ENCODE data around the gene C7orf25. TPM values are rescaled to one million over a fixed set of nuclear protein-coding genes. Genes with fewer than 3 reads are reported as not detected.

The C7orf25 gene
- total RNA-seq, 1 donor from 2014 or later, result 3.2 TPM

DNA sequence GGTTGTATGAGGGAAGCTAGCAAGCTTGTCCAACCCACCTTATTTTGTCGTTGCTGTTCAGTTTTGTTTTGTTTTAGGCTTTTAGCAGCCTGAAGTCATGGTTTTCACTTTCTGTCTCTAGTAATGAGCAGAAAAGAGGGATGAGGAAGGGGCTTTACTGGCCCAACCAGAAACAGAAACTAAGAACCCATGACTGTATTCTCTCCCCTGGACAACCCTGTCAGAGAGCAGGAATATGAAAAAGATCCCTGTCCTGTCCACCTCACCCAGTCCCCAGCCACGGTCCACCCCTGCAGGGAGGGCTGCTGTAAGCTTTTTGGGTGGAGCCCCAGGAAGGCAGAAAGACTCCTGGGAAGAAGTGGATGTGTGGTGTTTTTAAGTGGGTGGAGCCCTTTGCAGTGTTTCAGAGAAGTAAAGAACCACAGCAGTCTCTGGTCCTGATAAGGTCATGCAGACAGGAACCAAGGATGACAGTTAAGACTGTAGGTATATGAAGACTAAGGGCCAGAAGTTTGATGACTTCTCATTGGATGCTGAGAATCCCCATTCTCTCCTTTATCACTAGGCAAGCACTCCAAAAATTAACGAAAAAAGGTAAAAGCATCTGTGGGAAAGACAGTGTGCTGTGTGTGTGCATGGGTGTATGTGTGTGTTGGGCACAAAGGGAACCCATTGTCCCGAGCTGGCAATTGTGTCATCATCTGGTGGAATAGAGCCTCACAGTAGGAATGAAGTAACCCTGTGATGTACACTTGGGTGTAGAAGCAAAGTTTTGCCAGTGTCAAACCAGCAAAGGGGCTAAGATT, 34.2 kb upstream of the C7orf25 start:
- Mint-ChIP-seq H3K9me3 (ENCODE audit: low read depth) (peaks cover 3% of the 10 kb centered on the region), H3K27ac (no peak overlapping the region), H3K4me3 (ENCODE audit: low read depth) (no peak overlapping the region), H3K27me3 (no peaks in the 10 kb centered on the region), H3K36me3 (ENCODE audit: insufficient read depth) (no peaks in the 10 kb centered on the region), H3K4me1 (ENCODE audit: low read depth) (no peaks in the 10 kb centered on the region)
- TF ChIP-seq CTCF (IDR thresholded peaks at IDR 0.05; ENCODE audit: unreplicated experiment), result no peak
- no peak for DNase-seq (ENCODE audit: low spot score, unreplicated experiment)

DNA sequence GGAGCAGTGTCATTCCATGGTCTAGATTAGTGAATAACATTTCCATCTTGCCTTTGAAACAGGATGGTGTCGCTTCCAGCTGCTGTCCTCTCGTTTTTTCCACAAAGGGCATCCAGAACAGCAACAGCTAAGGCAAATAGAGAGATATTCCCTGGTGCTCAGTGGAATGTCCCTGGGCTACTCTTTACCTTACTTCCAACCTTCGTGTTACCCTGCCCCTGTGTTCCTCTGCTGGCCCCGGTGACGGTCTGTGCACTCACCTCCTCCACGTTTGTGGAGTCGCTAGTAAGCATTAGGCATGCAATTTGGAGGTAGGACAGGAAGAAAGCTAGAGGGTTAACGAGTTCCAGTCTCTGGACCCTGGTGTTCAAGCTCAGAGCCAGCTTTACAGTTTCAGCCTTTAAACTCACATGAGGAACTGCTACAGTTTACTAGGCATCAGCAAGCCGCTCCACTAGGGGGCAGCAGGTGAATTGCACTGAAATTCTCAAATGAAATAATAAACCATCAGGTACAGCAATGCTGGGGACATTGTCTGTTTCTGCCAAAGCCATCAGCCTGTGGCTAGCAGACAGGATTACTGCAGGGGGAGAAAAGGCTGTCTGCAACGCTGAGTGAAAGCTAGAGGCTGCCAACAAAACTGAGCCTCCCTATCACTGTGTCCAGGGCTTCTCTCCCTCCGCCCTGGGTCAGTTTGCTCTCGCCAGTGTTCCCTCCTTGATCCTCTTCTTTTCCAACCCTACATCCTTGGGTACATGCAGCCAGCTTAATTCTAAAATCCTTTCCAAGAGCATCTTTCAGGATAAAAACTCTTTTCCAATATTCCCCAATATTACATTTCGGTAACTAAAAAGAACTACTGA, 29.3 kb upstream of the C7orf25 start:
- Mint-ChIP-seq H3K4me1 (ENCODE audit: low read depth) (no peaks in the 10 kb centered on the region), H3K27ac (no peak overlapping the region), H3K27me3 (no peaks in the 10 kb centered on the region), H3K4me3 (ENCODE audit: low read depth) (no peak overlapping the region), H3K36me3 (ENCODE audit: insufficient read depth) (peaks cover 6% of the 10 kb centered on the region), H3K9me3 (ENCODE audit: low read depth) (no peaks in the 10 kb centered on the region)
- TF ChIP-seq CTCF (IDR thresholded peaks at IDR 0.05; ENCODE audit: unreplicated experiment), result peak; percentile 94
- peak; percentile 72 for DNase-seq (ENCODE audit: low spot score, unreplicated experiment)

DNA sequence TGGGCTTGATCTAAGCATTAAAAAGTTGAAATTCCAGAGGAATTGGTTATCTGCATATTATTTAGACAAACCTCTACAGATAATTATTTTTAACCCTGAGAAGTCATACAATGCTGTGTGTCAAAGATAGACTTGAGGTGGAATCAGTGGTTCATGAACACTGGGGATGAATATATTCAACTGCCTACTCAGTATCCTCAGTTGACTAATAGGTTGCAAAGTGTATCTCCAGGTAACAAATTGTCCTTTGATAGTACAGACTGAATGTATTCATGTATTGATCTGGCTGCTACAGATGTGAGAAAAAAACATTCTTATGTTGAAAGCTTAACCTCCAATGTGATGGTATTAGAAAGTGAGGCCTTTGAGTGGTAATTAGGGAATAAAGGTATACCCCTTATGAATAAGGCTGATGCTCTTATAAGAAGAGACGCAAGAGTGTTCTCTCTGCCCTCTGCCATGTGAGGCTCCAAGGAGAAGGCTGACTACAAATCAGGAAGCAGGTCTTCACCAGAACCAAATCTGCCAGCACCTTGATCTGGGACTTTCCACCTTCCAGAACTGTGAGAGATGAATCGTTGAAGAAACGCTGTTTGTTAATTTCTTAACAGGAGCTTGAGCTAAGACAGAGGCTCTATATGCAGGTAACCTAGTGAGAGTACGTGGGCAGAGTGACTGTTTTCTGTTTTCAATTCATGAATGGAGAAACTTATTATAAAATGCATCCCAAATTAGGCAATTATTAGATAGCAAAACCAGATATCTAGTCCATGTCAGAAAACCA, 27.8 kb upstream of the C7orf25 start:
- Mint-ChIP-seq H3K4me1 (ENCODE audit: low read depth) (no peaks in the 10 kb centered on the region), H3K36me3 (ENCODE audit: insufficient read depth) (peaks cover 13% of the 10 kb centered on the region), H3K4me3 (ENCODE audit: low read depth) (no peak overlapping the region), H3K9me3 (ENCODE audit: low read depth) (no peaks in the 10 kb centered on the region), H3K27me3 (no peaks in the 10 kb centered on the region), H3K27ac (no peak overlapping the region)
- DNase-seq (ENCODE audit: low spot score, unreplicated experiment), result no peak
- no peak for TF ChIP-seq CTCF (IDR thresholded peaks at IDR 0.05; ENCODE audit: unreplicated experiment)

DNA sequence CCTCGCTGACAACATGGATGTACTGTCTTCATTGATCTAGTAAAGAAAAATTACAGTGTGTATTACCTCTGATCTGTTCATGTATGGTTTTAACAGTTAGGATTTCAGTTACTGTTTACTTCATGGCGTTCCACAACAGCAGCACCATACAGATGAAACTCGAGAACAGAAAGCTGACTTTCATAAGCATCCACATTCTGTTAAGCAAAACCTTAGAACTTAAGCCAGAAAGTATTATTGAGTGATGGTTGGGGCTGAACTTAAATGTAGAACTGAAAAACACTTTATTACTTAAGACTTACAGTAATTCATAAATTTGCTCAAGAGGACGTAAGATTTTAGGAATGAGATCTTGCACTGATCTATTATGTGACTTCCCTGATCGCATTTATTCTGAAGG, 24.0 kb upstream of the C7orf25 start:
- peaks cover 18% of the 10 kb centered on the region for H3K4me1 Mint-ChIP-seq (ENCODE audit: low read depth)
- no peaks in the 10 kb centered on the region for H3K27me3 Mint-ChIP-seq
- peaks cover 13% of the 10 kb centered on the region for H3K36me3 Mint-ChIP-seq (ENCODE audit: insufficient read depth)
- no peak overlapping the region for H3K27ac Mint-ChIP-seq
- no peak overlapping the region for H3K4me3 Mint-ChIP-seq (ENCODE audit: low read depth)
- H3K9me3 Mint-ChIP-seq (ENCODE audit: low read depth), result no peaks in the 10 kb centered on the region
- no peak for DNase-seq (ENCODE audit: low spot score, unreplicated experiment)
- no peak for TF ChIP-seq CTCF (IDR thresholded peaks at IDR 0.05; ENCODE audit: unreplicated experiment)

DNA sequence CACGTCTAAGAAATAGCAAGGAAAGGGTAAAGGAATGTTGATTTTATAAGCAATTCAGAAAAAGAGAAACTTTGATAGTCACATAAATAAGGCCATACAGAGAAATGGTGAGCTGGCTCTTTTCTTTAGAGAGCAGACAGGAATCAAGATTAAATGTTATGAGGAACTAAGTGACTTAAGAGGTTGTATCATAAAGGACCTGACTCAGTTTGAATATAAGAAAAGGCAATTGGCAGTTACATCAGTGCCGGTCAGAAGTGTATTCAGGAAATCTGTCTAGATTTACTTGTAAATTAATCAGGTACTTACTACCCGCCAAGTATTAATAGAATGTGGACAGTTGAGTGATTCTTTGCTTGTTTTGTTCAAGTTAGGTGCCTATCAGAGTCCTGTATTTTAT, 22.4 kb upstream of the C7orf25 start:
- peak overlapping the region; percentile 99 for H3K4me3 Mint-ChIP-seq (ENCODE audit: low read depth)
- H3K27me3 Mint-ChIP-seq, result no peaks in the 10 kb centered on the region
- TF ChIP-seq CTCF (IDR thresholded peaks at IDR 0.05; ENCODE audit: unreplicated experiment), result no peak
- no peak for DNase-seq (ENCODE audit: low spot score, unreplicated experiment)
- H3K9me3 Mint-ChIP-seq (ENCODE audit: low read depth), result no peaks in the 10 kb centered on the region
- H3K4me1 Mint-ChIP-seq (ENCODE audit: low read depth), result peaks cover 29% of the 10 kb centered on the region
- H3K36me3 Mint-ChIP-seq (ENCODE audit: insufficient read depth), result peaks cover 10% of the 10 kb centered on the region
- no peak overlapping the region for H3K27ac Mint-ChIP-seq

All from progenitor cell of endocrine pancreas (in vitro differentiated cells).